Astrocyte (in vitro differentiated cells and primary cell): ENCODE results near the gene ING3. TPM values are rescaled to one million over a fixed set of nuclear protein-coding genes. Genes with fewer than 3 reads are reported as not detected.

Source experiments
- DNase-seq: peaks from one replicate; pipeline ENCODE4 v3.0.0-alpha.2; 2010; ENCODE audit warnings: low read depth
- FAIRE-seq: peaks from 2 replicates; lab custom pipeline; 2011; peaks lifted over from hg19 to GRCh38; lab: Jason Lieb, UNC
- H2AFZ ChIP-seq: 2 replicates; pipeline ENCODE4 v1.6.0; 2012; ENCODE audit warnings: low read depth, low read length, inconsistent platforms
- H3K27ac ChIP-seq: 2 replicates; pipeline ENCODE4 v1.5.1; 2011; ENCODE audit warnings: low read depth, low read length, inconsistent platforms
- H3K27me3 ChIP-seq: 2 replicates; pipeline ENCODE4 v1.6.0; 2011; ENCODE audit warnings: low read length, inconsistent platforms; ENCODE audit not compliant: insufficient read depth
- H3K36me3 ChIP-seq: 2 replicates; pipeline ENCODE4 v1.5.1; 2011; ENCODE audit warnings: low read length, inconsistent platforms; ENCODE audit not compliant: insufficient read depth
- H3K4me1 ChIP-seq: 2 replicates; pipeline ENCODE4 v1.5.1; 2011; ENCODE audit warnings: low read length, inconsistent platforms; ENCODE audit not compliant: insufficient read depth
- H3K4me2 ChIP-seq: 2 replicates; pipeline ENCODE4 v1.6.0; 2012; ENCODE audit warnings: low read length, inconsistent platforms
- H3K4me3 ChIP-seq: 2 replicates; pipeline ENCODE4 v1.5.1; 2011; ENCODE audit warnings: low read depth, mild to moderate bottlenecking, low read length, inconsistent platforms; ENCODE audit not compliant: insufficient read depth
- H3K79me2 ChIP-seq: 2 replicates; pipeline ENCODE4 v1.6.0; 2012; ENCODE audit warnings: mild to moderate bottlenecking, low read length, inconsistent platforms; ENCODE audit not compliant: insufficient read depth
- H3K9ac ChIP-seq: 2 replicates; pipeline ENCODE4 v1.6.0; 2012; ENCODE audit warnings: mild to moderate bottlenecking, low read length, inconsistent platforms
- H3K9me3 ChIP-seq: 2 replicates; pipeline ENCODE4 v1.5.1; 2012; ENCODE audit warnings: low read depth, mild to moderate bottlenecking, low read length, inconsistent platforms; ENCODE audit not compliant: insufficient read depth
- H4K20me1 ChIP-seq: 2 replicates; pipeline ENCODE4 v1.6.0; 2012; ENCODE audit warnings: low read length, inconsistent platforms; ENCODE audit not compliant: insufficient read depth
- H3K27ac Mint-ChIP-seq: one replicate; pipeline ENCODE4 v1.8.0; 2021; ENCODE audit warnings: mild to moderate bottlenecking, mixed read lengths; ENCODE audit not compliant: unreplicated experiment
- H3K27me3 Mint-ChIP-seq: one replicate; pipeline ENCODE4 v1.8.0; 2021; ENCODE audit warnings: low read depth, mixed read lengths; ENCODE audit not compliant: unreplicated experiment
- H3K36me3 Mint-ChIP-seq: one replicate; pipeline ENCODE4 v1.8.0; 2021; ENCODE audit warnings: low read depth, mixed read lengths; ENCODE audit not compliant: unreplicated experiment
- H3K4me1 Mint-ChIP-seq: one replicate; pipeline ENCODE4 v1.8.0; 2021; ENCODE audit warnings: low read depth, mixed read lengths; ENCODE audit not compliant: unreplicated experiment
- H3K4me3 Mint-ChIP-seq: one replicate; pipeline ENCODE4 v1.8.0; 2021; ENCODE audit warnings: mild to moderate bottlenecking, moderate library complexity, mixed read lengths; ENCODE audit not compliant: unreplicated experiment
- H3K9me3 Mint-ChIP-seq: one replicate; pipeline ENCODE4 v1.8.0; 2021; ENCODE audit warnings: mild to moderate bottlenecking, mixed read lengths; ENCODE audit not compliant: unreplicated experiment
- EZH2 ChIP-seq: IDR thresholded peaks from 2 replicates; pipeline ENCODE4 v1.6.1; 2012; ENCODE audit warnings: mild to moderate bottlenecking, low read length, inconsistent platforms; ENCODE audit not compliant: insufficient read depth
- total RNA-seq: library from RNA; stranded (reverse); gene quantifications from 2 replicates; pipeline ENCODE4 v1.2.1, GENCODE V29; 2021
- TF ChIP-seq, protein P1 (sequence below): IDR thresholded peaks from 2 replicates; pipeline ENCODE4 v1.5.1; 2011; ENCODE audit warnings: low read depth, mild to moderate bottlenecking, inconsistent platforms, low read length, moderate library complexity; ENCODE audit not compliant: insufficient read depth

Gene ING3
- total RNA-seq, 1 donor from 2014 or later: 8.6 TPM

DNA sequence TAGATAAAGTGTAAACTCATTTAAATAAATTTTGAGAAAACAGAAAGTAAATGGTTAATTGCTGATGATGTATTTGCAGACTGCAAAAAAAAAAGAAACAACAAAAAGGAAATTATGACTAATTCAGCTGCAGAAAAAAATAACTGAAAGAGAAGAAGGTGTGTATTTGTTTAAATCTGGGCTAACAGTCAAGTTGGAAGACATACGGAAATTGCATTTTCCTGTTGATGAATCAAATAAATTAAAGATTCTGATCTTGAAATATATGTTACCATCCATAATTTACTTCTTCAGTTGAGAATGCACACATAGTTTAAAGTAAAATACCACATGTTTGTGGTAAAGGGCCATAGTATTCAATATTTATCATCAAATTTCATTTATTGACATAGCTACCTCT is 19.3 kb upstream of the ING3 start:
- no peak overlapping the region for H3K4me2 ChIP-seq
- H3K4me3 ChIP-seq: no peak overlapping the region
- Mint-ChIP-seq H3K4me3 (no peak overlapping the region), H3K27me3 (no peaks in the 10 kb centered on the region), H3K27ac (no peak overlapping the region), H3K9me3 (no peaks in the 10 kb centered on the region), H3K4me1 (no peaks in the 10 kb centered on the region), H3K36me3 (no peaks in the 10 kb centered on the region)
- no peak overlapping the region for H2AFZ ChIP-seq
- no peak for TF ChIP-seq EZH2
- TF ChIP-seq, protein P1, sequence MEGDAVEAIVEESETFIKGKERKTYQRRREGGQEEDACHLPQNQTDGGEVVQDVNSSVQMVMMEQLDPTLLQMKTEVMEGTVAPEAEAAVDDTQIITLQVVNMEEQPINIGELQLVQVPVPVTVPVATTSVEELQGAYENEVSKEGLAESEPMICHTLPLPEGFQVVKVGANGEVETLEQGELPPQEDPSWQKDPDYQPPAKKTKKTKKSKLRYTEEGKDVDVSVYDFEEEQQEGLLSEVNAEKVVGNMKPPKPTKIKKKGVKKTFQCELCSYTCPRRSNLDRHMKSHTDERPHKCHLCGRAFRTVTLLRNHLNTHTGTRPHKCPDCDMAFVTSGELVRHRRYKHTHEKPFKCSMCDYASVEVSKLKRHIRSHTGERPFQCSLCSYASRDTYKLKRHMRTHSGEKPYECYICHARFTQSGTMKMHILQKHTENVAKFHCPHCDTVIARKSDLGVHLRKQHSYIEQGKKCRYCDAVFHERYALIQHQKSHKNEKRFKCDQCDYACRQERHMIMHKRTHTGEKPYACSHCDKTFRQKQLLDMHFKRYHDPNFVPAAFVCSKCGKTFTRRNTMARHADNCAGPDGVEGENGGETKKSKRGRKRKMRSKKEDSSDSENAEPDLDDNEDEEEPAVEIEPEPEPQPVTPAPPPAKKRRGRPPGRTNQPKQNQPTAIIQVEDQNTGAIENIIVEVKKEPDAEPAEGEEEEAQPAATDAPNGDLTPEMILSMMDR: no peak
- H3K9ac ChIP-seq: no peak overlapping the region
- H3K4me1 ChIP-seq: no peaks in the 10 kb centered on the region
- H3K79me2 ChIP-seq: no peaks in the 10 kb centered on the region
- H3K27me3 ChIP-seq: no peaks in the 10 kb centered on the region
- no peaks in the 10 kb centered on the region for H3K9me3 ChIP-seq
- H3K36me3 ChIP-seq: no peaks in the 10 kb centered on the region
- DNase-seq: no peak
- no peak for FAIRE-seq
- no peak overlapping the region for H3K27ac ChIP-seq
- H4K20me1 ChIP-seq: no peaks in the 10 kb centered on the region

DNA sequence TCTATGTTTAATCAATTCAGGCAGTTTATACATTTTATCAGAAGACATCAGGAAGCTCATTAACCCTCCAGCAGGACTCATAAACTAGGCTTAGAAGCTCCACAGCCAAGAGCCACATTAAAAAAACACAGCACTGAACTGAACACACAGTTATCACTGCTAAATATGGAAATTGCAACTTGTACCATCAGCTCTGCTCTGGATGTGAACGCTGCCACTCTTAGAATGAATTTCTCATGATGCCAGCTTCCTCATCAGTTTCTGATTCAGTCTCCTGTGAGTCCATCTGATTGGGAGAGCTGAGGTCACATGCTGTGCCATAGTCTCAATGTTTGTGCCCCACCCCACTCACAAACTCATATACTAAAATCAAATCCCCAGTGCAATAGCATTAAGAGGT is 17.1 kb upstream of the ING3 start:
- no peaks in the 10 kb centered on the region for H3K4me1 Mint-ChIP-seq
- no peak for FAIRE-seq

DNA sequence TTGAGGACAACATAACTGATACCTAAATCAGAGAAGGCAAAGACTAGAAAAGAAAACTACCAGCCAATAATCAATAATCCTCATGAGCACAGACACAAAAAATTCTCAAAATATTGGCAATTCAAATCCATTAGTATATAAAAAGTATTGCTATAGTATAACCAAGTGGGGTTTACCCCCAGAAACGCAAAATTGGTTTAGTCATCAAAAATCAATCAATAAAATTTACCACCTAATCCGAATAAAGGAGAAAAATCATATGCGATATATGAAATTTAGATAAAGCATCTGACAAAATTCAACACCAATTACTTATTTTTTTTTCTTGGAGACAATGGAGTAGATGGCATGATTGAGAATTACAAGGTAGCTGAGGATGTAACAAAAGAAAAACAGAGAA is 11.2 kb upstream of the ING3 start:
- Histone ChIP-seq H3K27ac (no peak overlapping the region), H3K36me3 (no peaks in the 10 kb centered on the region), H2AFZ (no peak overlapping the region), H3K4me2 (no peak overlapping the region), H3K4me1 (no peaks in the 10 kb centered on the region), H3K9ac (no peak overlapping the region), H3K4me3 (no peak overlapping the region), H3K79me2 (no peaks in the 10 kb centered on the region), H3K9me3 (no peaks in the 10 kb centered on the region), H4K20me1 (no peaks in the 10 kb centered on the region), H3K27me3 (no peaks in the 10 kb centered on the region)
- TF ChIP-seq, protein P1: no peak
- TF ChIP-seq EZH2: no peak
- Mint-ChIP-seq H3K27me3 (no peaks in the 10 kb centered on the region), H3K36me3 (no peaks in the 10 kb centered on the region), H3K4me1 (no peaks in the 10 kb centered on the region), H3K9me3 (no peaks in the 10 kb centered on the region), H3K27ac (no peak overlapping the region), H3K4me3 (no peak overlapping the region)
- DNase-seq (no peak), FAIRE-seq (no peak)

More for the DNA sequence above, 17.1 kb upstream of the ING3 start:
- no peak overlapping the region for H3K27ac ChIP-seq
- H3K27me3 ChIP-seq: no peaks in the 10 kb centered on the region
- H3K4me2 ChIP-seq: no peak overlapping the region
- Mint-ChIP-seq H3K27ac (no peak overlapping the region), H3K27me3 (no peaks in the 10 kb centered on the region), H3K4me3 (no peak overlapping the region), H3K9me3 (no peaks in the 10 kb centered on the region), H3K36me3 (no peaks in the 10 kb centered on the region)
- H2AFZ ChIP-seq: no peak overlapping the region
- no peaks in the 10 kb centered on the region for H3K4me1 ChIP-seq
- H3K79me2 ChIP-seq: no peaks in the 10 kb centered on the region
- H4K20me1 ChIP-seq: no peaks in the 10 kb centered on the region
- H3K4me3 ChIP-seq: no peak overlapping the region
- DNase-seq: no peak
- H3K36me3 ChIP-seq: no peaks in the 10 kb centered on the region
- no peaks in the 10 kb centered on the region for H3K9me3 ChIP-seq
- no peak for TF ChIP-seq EZH2
- TF ChIP-seq, protein P1: no peak
- H3K9ac ChIP-seq: no peak overlapping the region
